Measurements from ENCODE around the gene LAMC2. TPM values are rescaled to one million over a fixed set of nuclear protein-coding genes. Genes with fewer than 3 reads are reported as not detected.

Gene LAMC2
- total and polyA plus RNA-seq, 2 of the 8 experiments (the other 6 are each of a cell fraction or from before 2014, with no cell fraction given) = 4.6 to 12.9 TPM

DNA sequence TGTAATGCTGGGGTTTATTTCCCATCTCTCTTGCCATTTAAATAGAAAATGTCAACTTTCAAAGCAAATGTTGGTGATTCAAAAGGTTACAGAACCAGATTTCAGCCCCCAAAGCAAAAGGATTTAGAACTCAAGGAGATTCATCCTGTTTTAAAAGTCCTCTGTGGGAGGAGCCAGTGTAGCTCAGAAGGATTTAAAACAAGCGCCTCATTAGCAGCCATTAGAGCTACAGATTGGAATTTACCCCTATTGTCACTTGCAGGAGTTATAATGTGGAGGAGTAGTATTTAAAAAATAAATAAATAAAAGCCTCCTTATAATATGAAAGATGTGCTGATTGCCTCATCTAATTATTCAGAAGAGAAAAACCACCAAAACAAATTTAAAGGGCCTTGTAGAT lies 107.8 kb downstream of the LAMC2 start:
- Histone ChIP-seq H3K79me1 (ENCODE audit: low read depth, low read length) (no peaks in the 10 kb centered on the region), H4K5ac (ENCODE audit: insufficient read length, low read depth, low read length) (no peak overlapping the region), H2BK20ac (ENCODE audit: low read length) (no peak overlapping the region), H4K8ac (ENCODE audit: extremely low read depth, insufficient read depth, low read length) (no peak overlapping the region), H3K36me3 (ENCODE audit: control insufficient read depth in 2 of 4, insufficient read depth in 4 of 4, low read length in 3 of 4) (no peaks in the 10 kb centered on the region), H3K23ac (ENCODE audit: insufficient read length) (no peak overlapping the region), H3K56ac (replicated peaks; ENCODE audit: insufficient read length, low read depth, low read length) (no peak overlapping the region), H3K79me2 (ENCODE audit: control insufficient read depth in 1 of 2, insufficient read depth in 2 of 2, low read length in 2 of 2) (no peaks in the 10 kb centered on the region), H2BK5ac (ENCODE audit: low read depth, low read length) (0 out of 2 replicates have a peak overlapping the region, but pooled peaks have one; percentile 80), H2BK12ac (ENCODE audit: low read depth, low read length) (no peak overlapping the region), H3K9me3 (ENCODE audit: insufficient read depth in 2 of 2, low read depth in 1 of 2, low read length in 1 of 2) (no peaks in the 10 kb centered on the region), H3K9ac (replicated peaks in 1 of 4; ENCODE audit: extremely low read depth in 1 of 4, low read depth in 3 of 4, low read length in 3 of 4) (no peak overlapping the region), H3K4me3 (ENCODE audit: extremely low read depth in 1 of 4, insufficient read depth in 2 of 4, low read depth in 3 of 4, low read length in 4 of 4) (no peak overlapping the region), H2BK15ac (ENCODE audit: low read length) (no peak overlapping the region), H3K4me1 (replicated peaks in 1 of 4; ENCODE audit: control insufficient read depth in 3 of 4, insufficient read depth in 4 of 4, low read length in 3 of 4) (peaks cover 4 to 21% (median 10%) of the 10 kb centered on the region in 4 experiments), H3K18ac (ENCODE audit: extremely low read depth, low read length) (no peak overlapping the region), H3K27ac (ENCODE audit: low read depth, low read length) (no peak overlapping the region), H3K4ac (replicated peaks; ENCODE audit: insufficient read length, low read depth, low read length) (no peak overlapping the region), H3K23me2 (ENCODE audit: low read depth, low read length) (no peaks in the 10 kb centered on the region), H3K27me3 (replicated peaks in 1 of 4; ENCODE audit: control insufficient read depth in 3 of 4, extremely low read depth in 1 of 4, insufficient read depth in 3 of 4, low read length in 3 of 4) (no peaks in the 10 kb centered on the region), H2AFZ (ENCODE audit: low read length) (no peak overlapping the region), H2AK5ac (ENCODE audit: low read depth, low read length) (no peak overlapping the region), H3K4me2 (ENCODE audit: insufficient read depth in 1 of 2, low read depth in 2 of 2, low read length in 2 of 2) (no peak overlapping the region), H3K14ac (ENCODE audit: insufficient read length) (no peak overlapping the region), H4K20me1 (replicated peaks in 1 of 2; ENCODE audit: control insufficient read depth in 1 of 2, insufficient read depth in 2 of 2, low read length in 2 of 2) (no peaks in the 10 kb centered on the region), H4K91ac (replicated peaks; ENCODE audit: insufficient read length, low read length) (no peak overlapping the region), H2BK120ac (replicated peaks; ENCODE audit: low read depth, low read length) (no peak overlapping the region)
- POLR2A ChIA-PET (ENCODE audit: partially characterized antibody) = interaction anchor here (0.6 kb wide), 1 partner anchor 1991 kb away, joined by 3 read pairs; no protein-coding TSS in a partner anchor
- 83% methylated on average over 1 of the region's 1 CpG; no CpG with 5 or more reads in 1 of the 2 experiments for WGBS, 2 experiments (ENCODE audit: extremely low coverage in 1 of 2, insufficient coverage in 1 of 2, insufficient read length in 1 of 2, insufficient replicate concordance in 2 of 2, low coverage in 1 of 2, low lambda C conversion rate in 2 of 2, missing lambda C conversion rate in 1 of 2)
- CTCF ChIA-PET (ENCODE audit: partially characterized antibody) = interaction anchor here (0.9 to 10.2 kb wide), 4 partner anchors 12 to 66 kb away, joined by 3 to 90 read pairs (median 19); no protein-coding TSS in a partner anchor
- FAIRE-seq (no peak), DNase-seq (ENCODE audit: low read depth in 1 of 2, low spot score in 2 of 2) (no peak)
- no peak for TF ChIP-seq ATF3 (IDR thresholded peaks at IDR 0.05; ENCODE audit: insufficient read depth, low read depth, low read length)
